Inflammatory macrophage treated with lipopolysaccharide for 1 hour (primary cell): ENCODE measurements around the gene FAM174C.
A peak's percentile ranks its signal among the peaks of the same experiment; 100 is the strongest.

Source experiments
- DNase-seq, 2 donors: peaks; one replicate each; pipeline ENCODE4 v3.0.0-alpha.2; 2020 to 2022

FAM174C gene

DNA sequence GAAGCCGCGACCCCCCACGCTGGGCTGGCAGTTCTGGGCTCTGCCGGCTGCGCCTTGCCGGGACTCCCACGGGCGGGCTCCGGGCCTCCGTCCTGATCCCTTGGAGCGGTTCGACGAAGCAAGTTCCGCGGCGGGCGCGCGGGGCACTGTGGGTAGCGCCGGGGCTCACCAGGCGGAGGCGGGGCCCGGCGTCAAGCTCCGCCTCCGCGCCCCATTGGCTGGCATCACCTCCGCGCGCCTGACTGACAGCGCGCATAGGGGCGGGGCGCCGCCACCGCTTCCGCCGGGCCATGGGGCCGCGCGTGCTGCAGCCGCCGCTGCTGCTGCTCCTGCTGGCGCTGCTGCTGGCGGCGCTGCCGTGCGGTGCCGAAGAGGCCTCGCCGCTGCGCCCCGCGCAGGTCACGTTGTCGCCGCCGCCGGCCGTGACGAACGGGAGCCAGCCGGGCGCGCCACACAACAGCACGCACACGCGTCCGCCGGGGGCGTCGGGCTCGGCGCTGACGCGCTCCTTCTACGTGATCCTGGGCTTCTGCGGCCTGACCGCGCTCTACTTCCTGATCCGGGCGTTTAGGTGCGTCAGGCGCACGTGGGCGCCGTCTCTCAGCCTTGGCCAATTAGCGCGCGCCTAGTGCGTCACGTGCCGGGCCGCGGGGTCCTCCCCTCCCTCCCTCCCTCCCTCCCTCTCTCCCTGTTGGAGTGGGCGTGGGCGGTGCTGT lies at the start of gene FAM174C:
Gene FAM174C, plus strand, starts transcription at position 271 of the 716 bp plus-strand sequence. Its CDS starts 20 bp downstream, at position 291.
- DNase-seq: peak; percentile 94 to 95

GRCh38 chr19:1226227-1226518 lies 49.2 kb upstream of the FAM174C start:
- DNase-seq: no peak

- no peak for DNase-seq
Measured at GRCh38 chr19:1226522-1227303, 48.6 kb upstream of the FAM174C start.

DNA sequence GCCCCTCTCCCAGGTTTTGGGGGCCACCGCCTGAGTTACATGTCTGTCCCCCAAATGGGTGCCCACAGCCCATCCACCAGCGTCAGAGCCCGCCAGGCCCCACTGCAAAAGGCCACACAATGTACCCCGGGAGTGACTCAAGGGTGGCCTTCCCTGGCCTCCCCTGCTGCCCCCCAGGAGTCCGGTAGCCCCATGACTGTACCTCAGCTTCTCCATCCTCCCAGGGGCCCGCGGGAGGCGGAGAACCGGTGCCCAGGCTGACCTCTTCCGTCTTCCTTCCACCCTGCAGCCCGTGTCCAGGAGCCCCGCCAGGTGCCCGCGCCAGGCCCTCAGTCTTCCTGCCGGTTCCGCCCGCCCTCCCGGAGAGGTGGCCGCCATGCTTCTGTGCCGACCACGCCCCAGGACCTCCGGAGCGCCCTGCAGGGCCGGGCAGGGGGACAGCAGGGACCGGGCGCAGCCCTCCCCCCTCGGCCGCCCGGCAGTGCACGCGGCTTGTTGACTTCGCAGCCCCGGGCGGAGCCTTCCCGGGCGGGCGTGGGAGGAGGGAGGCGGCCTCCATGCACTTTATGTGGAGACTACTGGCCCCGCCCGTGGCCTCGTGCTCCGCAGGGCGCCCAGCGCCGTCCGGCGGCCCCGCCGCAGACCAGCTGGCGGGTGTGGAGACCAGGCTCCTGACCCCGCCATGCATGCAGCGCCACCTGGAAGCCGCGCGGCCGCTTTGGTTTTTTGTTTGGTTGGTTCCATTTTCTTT lies 47.9 kb upstream of the FAM174C start:
- DNase-seq: no peak

- DNase-seq: no peak
Measured at GRCh38 chr19:1228161-1228957, 47.0 kb upstream of the FAM174C start.

DNA sequence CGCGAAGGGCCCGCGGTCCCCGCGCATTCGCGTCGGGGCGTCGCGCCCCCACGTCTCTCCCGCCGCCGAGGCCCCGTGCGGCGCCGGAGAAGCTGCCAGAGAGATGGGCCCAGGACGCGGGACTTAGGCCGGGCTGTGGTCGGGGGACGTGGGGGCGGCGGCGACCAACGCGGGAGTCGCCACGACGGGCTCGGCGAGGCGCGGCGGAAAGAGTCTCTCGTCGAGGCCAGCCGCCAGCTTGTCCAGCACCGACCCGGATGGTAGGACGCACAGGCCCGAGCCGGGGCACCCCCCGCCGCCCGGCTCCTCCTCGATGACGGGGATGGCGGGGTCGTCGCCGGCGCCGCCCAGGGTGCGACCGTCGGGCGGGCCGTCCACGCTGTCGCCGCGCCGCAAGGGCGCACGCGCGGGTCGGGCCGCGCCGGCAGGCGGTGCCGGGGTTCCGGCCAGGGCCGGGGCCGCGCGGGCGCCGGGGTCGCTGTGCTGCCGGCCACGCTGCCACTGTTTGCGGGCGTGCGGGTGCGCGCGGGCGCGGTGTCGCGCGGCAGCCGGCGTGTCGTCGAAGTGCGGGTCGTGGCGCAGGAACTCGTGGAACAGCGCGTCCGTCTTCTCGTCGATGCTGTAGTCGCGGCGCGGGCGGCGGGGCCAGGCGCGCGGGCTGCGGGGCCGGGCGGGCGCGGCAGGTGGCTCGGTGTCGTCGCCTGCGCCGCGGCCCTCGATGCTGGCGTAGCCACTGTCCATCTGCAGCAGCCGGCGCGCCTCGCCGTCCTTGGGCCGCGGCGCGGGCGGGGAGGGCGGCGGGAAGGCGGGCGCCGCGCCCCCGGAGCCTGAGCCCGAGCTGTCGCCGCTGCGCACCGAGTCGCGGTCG lies 46.0 kb upstream of the FAM174C start:
- DNase-seq: no peak

- DNase-seq: no peak
Measured at GRCh38 chr19:1229924-1230782, 45.2 kb upstream of the FAM174C start.

DNA sequence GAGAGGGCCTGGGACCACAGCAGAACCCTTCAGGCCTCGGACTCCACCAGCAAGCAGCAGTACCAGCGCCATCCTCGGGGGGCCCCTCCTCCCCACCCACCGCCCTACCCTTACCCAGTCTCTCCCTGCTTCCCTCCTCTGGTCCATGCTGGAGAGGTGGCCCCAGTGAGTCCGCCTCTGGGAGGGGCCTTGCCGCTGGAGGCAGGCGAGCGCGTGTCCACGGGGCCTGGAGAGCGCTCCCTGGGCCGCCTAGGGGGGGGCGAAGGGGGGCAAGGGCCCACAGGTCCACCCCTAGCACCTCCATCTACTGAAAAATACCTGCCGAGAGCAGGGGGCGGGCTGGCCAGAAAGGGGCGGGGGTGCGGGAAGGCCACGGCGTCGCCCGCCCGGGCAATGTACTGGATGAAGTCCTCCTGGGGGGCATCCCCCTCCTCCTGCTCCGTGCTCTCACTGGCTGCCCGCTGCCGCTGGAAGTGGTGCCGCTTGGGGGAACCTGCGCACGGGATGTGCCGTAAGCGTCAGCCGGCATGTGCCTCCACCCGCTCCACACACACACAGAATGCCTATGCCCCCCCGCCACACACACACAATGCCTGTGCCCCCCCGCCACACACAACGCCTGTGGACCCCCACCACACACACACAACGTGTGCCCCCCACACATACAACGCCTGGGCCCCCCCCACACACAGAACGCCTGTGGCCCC lies 44.4 kb upstream of the FAM174C start:
- no peak for DNase-seq

DNA sequence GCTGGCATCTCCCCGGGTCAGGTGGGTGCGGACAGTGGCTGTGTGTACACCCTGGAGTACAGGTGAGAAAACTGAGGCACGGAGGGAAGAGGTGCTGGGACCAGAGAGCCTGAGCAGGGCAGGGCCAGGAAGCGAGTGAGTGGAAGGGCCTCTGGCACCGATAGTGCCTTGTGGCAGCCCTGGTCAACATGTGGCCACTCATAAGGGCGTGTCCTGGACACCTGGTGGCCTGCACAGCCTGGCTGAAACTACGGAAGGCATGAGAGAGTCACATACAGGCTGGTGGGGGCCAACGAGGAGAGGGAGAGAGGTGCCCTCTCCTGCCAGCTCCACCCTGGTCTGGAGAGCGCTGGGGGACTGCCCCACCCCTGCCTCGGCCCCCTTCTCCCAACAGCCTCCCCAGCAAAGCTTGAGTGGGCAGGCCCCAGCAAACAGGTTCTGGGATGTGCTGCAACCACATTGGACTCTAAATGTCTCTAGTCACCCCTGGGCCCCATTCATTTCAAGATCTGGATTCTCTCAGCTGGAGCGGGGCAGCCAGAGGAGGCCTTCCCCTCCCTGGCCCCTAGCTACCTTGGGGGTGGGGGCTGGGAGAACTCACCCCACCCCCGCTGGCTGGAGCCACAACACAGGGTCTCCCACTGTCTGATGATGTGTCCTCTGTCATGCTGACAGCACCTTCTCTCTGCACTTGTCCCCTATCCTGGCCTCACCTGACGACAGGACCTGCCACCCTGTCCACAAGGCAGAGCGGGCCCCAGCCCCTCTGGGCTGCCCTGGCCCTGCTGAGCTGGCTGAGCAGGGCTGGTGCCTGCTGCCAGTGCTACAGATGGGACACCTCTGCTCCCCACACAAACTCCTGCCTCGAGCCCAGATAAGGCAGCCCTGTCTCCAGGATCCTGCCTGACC lies 43.3 kb upstream of the FAM174C start:
- no peak for DNase-seq

DNA sequence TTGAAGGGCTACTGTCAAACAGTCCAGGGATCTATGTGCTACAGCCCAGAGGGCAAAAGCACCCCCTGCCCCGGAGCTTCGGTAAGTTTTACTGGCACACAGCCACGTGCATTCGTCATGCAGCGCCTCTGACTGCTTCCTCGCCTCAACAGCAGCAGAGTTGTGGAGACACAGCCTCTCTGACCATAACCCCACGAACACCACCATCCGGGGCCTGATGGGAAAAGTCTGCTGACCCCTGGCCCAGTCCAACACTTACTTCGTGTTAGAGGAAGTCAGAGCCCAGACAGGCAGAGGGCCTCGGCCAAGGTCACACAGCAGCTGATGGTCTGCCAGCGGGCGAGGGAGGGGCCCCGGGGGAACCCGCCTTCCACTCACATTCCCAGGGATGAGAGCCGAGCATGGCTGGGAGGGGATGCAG lies 42.7 kb upstream of the FAM174C start:
- DNase-seq: no peak

GRCh38 chr19:1233115-1233667 lies 42.1 kb upstream of the FAM174C start:
- no peak for DNase-seq

DNA sequence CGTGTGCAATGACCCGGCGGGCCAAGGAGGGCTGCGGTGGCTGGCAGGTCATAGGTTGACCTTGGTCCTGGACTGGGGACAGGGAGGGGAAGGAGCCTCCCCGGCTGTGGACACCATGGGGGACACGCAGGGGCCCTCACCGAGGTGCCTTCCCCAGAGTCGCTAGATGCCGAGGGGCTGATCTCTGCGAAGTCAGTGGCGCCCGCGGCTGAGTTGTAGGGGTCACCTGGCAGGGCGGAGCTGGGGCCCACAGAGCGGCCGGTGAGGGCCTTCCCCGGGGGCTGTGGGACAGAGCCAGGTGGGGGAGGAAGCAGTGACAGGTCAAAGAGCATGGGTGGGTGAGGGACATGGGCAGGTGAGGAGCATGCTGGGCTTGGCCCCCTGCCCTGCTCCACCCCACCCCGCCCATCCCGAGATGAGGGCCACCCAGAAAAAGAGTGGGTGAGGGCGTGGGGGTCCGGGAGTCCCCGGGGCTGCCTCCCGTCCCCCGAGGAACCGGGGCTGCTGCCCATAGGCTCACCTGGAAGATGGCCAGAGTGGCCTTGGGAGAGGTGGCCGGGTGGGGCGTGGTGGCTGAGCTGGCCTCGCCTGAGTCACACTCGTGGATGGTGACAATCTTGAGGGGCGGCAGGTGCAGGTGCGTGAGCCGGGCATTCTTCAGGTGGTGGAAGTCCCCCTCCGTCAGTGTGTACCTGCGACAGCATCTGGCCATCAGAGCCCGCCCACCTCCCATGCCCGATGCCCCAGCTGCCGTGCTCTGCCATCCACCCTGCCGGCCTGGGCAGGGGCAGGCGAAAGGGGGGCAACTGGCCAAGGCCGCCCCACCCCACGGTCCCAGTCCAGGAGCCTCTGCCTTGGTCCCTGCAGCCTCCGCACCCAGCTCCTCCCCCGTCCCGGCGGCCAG lies 41.0 kb upstream of the FAM174C start:
- DNase-seq: no peak

- no peak for DNase-seq
Measured at GRCh38 chr19:1234955-1235380, 40.4 kb upstream of the FAM174C start.

- no peak for DNase-seq
Measured at GRCh38 chr19:1235625-1236538, 39.4 kb upstream of the FAM174C start.

- DNase-seq: no peak
Measured at GRCh38 chr19:1236576-1236975, 38.8 kb upstream of the FAM174C start.

- no peak for DNase-seq
Measured at GRCh38 chr19:1237027-1237659, 38.2 kb upstream of the FAM174C start.
